GM19438 (cell line): ENCODE results near the gene LAMC3.

Experiments
- ATAC-seq: cut with Tn5 transposase; IDR thresholded peaks from one replicate; pipeline ENCODE4 v1.9.1; 2021; ENCODE audit warnings: low read depth; ENCODE audit not compliant: unreplicated experiment

LAMC3 gene

GRCh38 chr9:131068076-131068816 is 59.3 kb downstream of the LAMC3 start:
- ATAC-seq = no peak

DNA sequence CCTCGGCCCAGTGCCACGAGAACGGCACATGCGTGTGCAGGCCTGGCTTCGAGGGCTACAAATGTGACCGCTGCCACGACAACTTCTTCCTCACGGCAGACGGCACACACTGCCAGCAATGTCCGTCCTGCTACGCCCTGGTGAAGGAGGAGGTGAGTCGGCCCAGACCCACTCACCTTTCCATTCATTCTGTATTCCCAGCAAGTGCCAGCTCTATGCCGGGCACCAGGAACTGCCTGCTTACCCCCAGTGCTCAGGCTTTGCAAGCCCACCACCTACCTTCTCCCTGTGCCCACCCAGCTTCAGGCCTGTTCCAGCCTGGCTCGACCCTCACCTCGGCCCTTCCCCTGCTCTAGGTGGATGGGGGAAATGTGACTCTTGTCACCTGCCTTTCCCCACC is 60.7 kb downstream of the LAMC3 start:
- no peak for ATAC-seq

- no peak for ATAC-seq
These were observed 63.3 kb downstream of the LAMC3 start for GRCh38 chr9:131072107-131072870.

DNA sequence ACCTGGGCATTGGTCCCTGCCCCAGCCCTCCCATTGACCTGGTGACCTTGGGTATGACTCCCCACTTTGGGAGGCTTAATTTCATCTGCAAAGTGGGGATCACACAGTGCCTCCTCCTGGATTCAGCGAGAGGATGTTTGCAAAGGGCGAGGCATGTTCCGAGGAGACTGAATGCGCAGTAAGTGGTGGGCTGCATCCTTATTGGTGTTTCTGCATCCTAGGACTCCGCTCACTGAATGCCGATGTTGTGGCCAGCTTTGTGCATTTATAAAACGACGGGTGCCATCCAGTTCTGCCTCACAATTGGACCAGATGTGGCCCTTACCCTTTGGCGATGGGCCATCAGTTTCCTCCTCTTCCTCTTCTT is 63.9 kb downstream of the LAMC3 start:
- ATAC-seq = no peak

DNA sequence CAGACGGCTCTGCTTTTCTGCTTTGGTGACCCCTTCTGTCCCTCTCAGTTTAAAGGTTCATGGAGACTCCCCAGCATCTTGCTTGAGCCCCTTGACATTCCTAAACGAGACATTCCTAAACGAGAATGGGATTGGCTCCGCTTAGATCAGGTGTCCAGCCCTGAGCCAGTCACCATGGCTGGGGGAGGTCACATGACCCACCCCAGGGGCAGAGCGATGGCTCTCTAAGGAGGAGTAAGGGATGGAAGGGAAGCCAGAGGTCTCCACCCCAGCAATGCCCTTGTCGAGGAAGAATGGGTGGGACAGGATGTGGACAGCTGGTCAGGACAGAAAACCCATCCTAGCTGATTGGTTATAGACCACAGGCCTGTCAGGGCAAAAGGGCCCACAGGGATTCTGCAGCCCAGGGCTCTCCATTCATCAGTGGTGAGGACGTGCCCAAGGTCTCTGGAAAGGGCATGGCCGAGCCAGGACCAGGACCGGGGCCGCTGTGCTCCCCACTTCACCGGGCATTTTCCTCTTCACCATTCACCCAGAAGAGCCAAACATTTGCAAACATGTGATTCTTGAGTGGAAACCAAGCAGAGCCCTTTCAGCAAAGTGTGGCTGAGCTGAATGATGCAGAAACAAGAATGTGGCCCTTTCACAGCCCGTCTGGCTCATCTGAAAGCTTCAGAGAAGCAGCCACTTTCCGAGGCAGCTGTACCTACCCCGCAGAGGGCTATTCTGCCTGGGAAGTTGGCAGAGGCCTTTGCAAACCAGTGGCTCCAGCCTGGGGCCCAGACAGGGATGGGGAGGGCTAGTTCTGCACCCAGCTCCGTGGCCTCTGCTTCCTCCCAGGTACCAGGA is 67.6 kb downstream of the LAMC3 start:
- no peak for ATAC-seq

DNA sequence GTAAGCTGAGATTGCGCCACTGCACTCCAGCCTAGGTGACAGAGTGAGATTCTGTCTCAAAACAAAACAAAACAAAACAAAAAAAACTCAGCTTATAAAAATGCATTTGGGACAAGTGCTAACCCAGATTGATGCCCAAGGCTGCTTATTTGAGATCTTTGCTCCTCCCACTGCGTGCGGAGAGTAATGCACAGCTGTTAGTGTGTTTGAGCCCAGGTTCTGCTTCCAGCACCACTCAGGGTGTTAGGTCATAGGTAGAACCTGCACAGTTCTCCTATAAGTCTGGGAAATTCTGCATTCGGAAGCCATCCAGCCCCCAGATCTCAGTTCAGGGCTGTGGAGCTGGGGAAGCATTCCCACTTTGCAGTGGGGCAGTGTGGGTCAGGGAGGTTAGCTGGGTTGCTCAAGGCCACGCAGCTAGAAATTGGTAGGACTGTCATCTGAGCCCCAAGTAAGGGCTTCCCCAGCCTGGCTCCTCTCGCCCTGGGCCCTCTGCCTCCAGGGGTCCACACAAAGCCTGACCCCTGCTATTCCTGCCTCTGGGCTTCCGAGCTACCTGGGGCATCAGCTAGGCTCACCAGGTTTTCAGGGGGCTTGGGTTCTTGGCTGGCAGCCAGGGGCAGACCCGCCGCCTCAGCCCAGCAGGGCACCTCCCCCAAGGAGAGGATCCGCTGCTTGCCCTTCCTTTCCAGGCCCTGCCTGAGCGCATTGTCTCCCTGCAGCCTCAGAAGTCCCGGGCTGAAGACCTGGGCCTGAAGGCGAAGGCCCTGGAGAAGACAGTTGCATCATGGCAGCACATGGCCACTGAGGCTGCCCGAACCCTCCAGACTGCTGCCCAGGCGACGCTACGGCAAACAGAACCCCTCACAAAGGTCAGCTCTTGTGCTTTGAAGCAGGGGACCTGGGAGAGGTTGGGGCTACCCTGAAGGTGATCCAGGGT is 69.7 kb downstream of the LAMC3 start:
- no peak for ATAC-seq

DNA sequence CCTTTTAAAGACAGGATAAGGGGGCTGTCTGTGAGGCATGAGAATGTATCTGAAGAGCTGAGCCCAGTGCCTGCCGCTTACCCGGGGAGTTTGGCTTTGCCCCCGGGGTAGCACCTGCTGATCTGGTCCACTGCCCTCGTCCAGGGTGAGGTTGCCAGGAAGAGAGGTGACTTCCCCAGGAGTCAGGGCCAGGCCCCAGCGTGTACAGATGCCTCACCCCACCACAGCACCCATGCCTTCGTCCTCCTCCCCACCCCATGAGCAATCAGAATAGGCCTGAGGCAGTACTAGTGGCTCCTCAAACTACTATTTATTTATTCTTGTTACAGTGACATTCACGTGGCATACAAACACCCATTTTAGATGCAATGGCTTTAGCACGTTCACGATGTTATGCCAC is 71.6 kb downstream of the LAMC3 start:
- no peak for ATAC-seq

- no peak for ATAC-seq
These were observed 72.9 kb downstream of the LAMC3 start for GRCh38 chr9:131081868-131082267.

DNA sequence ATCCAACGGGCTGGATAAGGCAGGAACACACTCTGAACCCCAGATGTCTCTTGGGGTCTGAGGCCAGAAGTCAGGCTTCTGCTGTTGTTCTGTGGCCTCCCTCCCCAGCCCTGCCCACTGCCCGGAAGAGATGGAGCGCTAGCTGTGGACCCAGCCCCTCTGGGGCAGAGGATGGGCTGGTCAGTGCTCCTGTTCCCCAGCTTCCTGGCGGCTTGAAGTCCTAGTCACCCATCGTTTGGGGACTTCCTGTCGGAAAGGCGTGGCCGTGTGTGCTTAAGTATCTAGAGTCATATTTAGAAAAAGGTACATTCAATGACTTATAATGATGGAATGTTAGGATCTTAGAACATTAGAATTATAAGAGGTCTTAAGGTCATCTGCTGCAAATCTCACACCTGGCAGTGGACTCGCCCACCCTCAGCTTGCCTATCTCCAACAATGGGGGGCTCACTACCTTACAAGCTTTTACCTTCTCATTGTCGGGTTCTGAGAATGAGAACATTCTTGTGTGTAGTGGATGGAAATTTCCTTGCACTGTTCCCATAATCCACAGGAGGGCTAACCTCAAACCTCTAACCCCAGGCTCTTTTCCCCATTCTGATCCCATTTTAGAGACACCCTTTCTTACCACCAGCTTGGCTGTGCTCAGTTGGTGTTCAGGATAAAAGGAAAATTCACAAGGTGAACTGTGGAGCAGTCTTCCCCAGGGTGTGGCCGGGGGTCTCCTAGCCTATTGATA is 74.0 kb downstream of the LAMC3 start:
- ATAC-seq = no peak

DNA sequence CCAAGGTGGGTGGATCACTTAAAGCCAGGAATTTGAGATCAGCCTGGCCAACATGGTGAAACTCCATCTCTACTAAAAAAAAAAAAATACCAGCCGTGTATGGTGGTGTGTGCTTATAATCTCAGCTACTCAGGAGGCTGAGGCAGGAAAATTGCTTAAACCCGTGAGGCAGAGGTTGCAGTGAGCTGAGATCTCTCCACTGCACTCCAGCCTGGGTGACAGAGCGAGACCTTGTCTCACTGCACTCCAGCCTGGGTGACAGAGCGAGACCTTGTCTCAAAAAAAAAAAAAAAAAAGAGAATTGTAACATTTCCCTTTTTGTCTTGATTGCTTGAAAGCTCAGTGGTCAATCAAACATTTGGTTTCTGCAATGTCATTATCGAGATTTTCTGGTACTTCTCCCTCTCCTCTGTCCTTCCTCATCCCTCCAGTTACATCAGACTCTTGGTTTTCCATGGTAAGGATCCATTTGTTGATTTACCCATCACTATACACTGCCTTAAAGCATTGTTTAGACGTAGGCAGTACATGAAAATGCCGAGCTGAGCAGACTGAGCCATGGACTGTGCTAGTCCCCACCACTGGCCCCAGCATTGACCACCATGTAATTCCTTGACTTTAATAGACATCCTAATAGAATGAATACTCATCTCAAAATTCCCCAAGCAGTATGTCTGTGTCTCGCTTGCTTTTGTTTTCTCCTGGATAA is 75.8 kb downstream of the LAMC3 start:
- ATAC-seq = no peak

GRCh38 chr9:131085370-131086122 is 76.6 kb downstream of the LAMC3 start:
- ATAC-seq = no peak

DNA sequence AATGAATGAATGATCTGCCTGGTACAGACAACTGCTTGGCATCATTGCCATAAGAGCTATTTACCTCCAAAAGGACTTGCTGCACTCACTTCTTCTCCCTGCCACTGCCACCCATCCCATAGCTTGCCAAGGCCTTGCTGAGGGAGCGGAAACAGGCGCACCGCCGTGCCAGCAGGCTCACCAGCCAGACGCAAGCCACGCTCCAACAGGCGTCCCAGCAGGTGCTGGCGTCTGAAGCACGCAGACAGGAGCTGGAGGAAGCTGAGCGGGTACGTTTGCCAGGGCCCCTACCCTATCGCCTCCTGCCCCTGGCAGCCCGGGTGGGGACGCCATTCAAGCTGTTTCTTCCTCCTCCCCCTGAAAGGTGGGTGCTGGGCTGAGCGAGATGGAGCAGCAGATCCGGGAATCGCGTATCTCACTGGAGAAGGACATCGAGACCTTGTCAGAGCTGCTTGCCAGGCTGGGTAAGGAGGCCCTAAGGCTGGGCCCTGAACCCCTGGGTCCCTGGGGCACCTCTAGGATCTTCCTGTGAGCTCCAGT is 78.5 kb downstream of the LAMC3 start:
- no peak for ATAC-seq

- no peak for ATAC-seq
These were observed 81.2 kb downstream of the LAMC3 start for GRCh38 chr9:131090025-131090787.

- ATAC-seq = no peak
These were observed 82.5 kb downstream of the LAMC3 start for GRCh38 chr9:131091352-131091992.

GRCh38 chr9:131092030-131092429 is 83.1 kb downstream of the LAMC3 start:
- no peak for ATAC-seq

DNA sequence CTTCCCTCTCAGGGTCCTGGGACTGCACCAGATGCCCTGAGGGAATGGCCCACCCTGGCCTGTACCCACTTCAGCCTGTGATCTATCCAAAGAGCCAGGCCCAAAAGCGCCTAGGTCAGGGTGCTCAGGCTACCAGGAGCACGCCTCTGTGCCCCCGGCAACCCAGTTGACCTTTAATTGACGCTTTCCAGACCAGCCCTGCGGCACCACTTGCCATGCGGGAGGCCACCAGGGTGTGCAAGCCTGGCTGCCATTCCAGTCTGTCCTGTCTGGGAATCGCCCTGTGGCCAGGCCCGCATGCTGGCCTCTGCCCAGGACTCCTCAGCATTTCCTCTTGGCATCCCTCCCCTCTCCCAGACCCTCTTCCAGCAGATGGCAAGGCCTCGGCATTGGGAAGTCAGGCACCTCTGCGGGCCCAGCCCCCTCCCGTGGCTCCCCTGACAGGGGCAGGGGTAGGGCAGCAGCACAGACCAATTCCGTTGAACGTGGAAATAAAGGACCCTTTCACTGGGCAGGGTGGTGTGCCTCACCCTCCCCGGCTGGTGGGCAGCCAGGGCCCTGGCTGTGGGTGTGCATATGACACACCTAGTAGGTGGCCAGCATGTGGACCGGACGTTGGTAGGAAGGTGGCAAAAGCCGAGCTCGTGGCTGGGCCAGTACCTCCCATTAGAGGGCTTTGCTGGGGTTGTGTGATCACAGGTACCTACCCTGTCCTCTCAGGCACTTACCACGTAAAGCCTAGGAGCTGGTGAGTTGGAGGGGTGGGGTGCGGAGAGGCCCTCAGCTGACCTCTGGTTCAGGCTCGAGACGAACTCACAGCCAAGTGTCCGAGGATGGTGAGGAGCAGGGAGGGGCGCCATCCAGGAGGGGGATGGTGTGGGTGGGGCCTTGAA is 83.8 kb downstream of the LAMC3 start:
- ATAC-seq = no peak
